Large intestine (tissue), 3 donors: ENCODE data around the gene TNC. TPM values are rescaled to one million over a fixed set of nuclear protein-coding genes. Genes with fewer than 3 reads are reported as not detected.
"Not testable (repeated sequence)": the region's sequence is repeated elsewhere in the genome, so short reads cannot be mapped to it uniquely, and the experiment has no call there.

Experiments used
- DNase-seq, 2 donors: peaks; one replicate each; pipeline versions ENCODE4 v3.0.0 to v3.0.0-alpha.2; 2013
- H3K27ac ChIP-seq: one replicate; pipeline ENCODE4 v1.5.1; 2013; ENCODE audit warnings: low read length
- H3K27me3 ChIP-seq: 2 replicates; pipeline ENCODE4 v1.6.1; 2013; ENCODE audit warnings: low read length; ENCODE audit not compliant: control insufficient read depth, insufficient read depth
- H3K36me3 ChIP-seq: 2 replicates; pipeline ENCODE4 v1.6.1; 2013; ENCODE audit warnings: low read length; ENCODE audit not compliant: control insufficient read depth, insufficient read depth
- H3K4me1 ChIP-seq: one replicate; pipeline ENCODE4 v1.6.1; 2013; ENCODE audit warnings: low read length; ENCODE audit not compliant: control insufficient read depth, insufficient read depth
- H3K4me3 ChIP-seq: one replicate; pipeline ENCODE4 v1.5.1; 2013; ENCODE audit warnings: low read length
- H3K9me3 ChIP-seq: one replicate; pipeline ENCODE4 v1.6.1; 2013; ENCODE audit warnings: mild to moderate bottlenecking, low read depth, low read length, moderate library complexity; ENCODE audit not compliant: control insufficient read depth
- WGBS: methylation state at CpG from one replicate; pipeline ENCODE4 v1.1.5; 2013; ENCODE audit warnings: low lambda C conversion rate; ENCODE audit not compliant: insufficient coverage; 5-methylcytosine and 5-hydroxymethylcytosine counted together
- polyA plus RNA-seq: library from polyadenylated mRNA; unstranded; fragments of 120-200 nt; gene quantifications from one replicate; pipeline ENCODE4 v1.2.1, GENCODE V29; 2013

Gene TNC
- polyA plus RNA-seq, 1 donor = 19.9 TPM

GRCh38 chr9:115135821-115136778 is 18.1 kb upstream of the TNC start:
- DNase-seq = no peak
- no CpG with 5 or more reads among the region's 8 CpGs for WGBS
- no peaks in the 10 kb centered on the region for H3K27me3 ChIP-seq
- H3K4me1 ChIP-seq = peaks cover 10% of the 10 kb centered on the region
- H3K36me3 ChIP-seq = no peaks in the 10 kb centered on the region
- H3K27ac ChIP-seq = no peak overlapping the region
- no peaks in the 10 kb centered on the region for H3K9me3 ChIP-seq
- H3K4me3 ChIP-seq = no peak overlapping the region

GRCh38 chr9:115134941-115135340 is 17.0 kb upstream of the TNC start:
- 100% methylated on average over 2 of the region's 4 CpGs for WGBS

GRCh38 chr9:115133649-115134048 is 15.7 kb upstream of the TNC start:
- Histone ChIP-seq H3K27ac (no peak overlapping the region), H3K27me3 (no peaks in the 10 kb centered on the region), H3K9me3 (no peaks in the 10 kb centered on the region), H3K36me3 (no peaks in the 10 kb centered on the region), H3K4me3 (no peak overlapping the region), H3K4me1 (peaks cover 10% of the 10 kb centered on the region)
- DNase-seq = no peak
- WGBS = no CpG with 5 or more reads among the region's 2 CpGs

More at GRCh38 chr9:115134941-115135340, 17.0 kb upstream of the TNC start:
- Histone ChIP-seq H3K4me3 (no peak overlapping the region), H3K9me3 (no peaks in the 10 kb centered on the region), H3K27ac (no peak overlapping the region), H3K36me3 (no peaks in the 10 kb centered on the region), H3K4me1 (peaks cover 10% of the 10 kb centered on the region), H3K27me3 (no peaks in the 10 kb centered on the region)
- DNase-seq = no peak

GRCh38 chr9:115132648-115133047 is 14.7 kb upstream of the TNC start:
- Histone ChIP-seq H3K27me3 (no peaks in the 10 kb centered on the region), H3K9me3 (no peaks in the 10 kb centered on the region), H3K4me3 (no peak overlapping the region), H3K4me1 (peaks cover 7% of the 10 kb centered on the region), H3K27ac (no peak overlapping the region), H3K36me3 (no peaks in the 10 kb centered on the region)
- no CpG with 5 or more reads among the region's 12 CpGs for WGBS
- no peak for DNase-seq

- no peak overlapping the region for H3K27ac ChIP-seq
These were observed 12.2 kb upstream of the TNC start for GRCh38 chr9:115130176-115130575.

GRCh38 chr9:115128726-115129125 is 10.8 kb upstream of the TNC start:
- not testable (repeated sequence) for H3K4me3 ChIP-seq, H3K36me3 ChIP-seq, H3K4me1 ChIP-seq, H3K27ac ChIP-seq, H3K27me3 ChIP-seq, H3K9me3 ChIP-seq, DNase-seq
- WGBS = 100% methylated on average over 1 of the region's 6 CpGs

More at GRCh38 chr9:115130176-115130575, 12.2 kb upstream of the TNC start:
- Histone ChIP-seq H3K27me3 (no peaks in the 10 kb centered on the region), H3K4me3 (no peak overlapping the region), H3K36me3 (no peaks in the 10 kb centered on the region), H3K4me1 (no peaks in the 10 kb centered on the region), H3K9me3 (no peaks in the 10 kb centered on the region)
- 80% methylated on average over 1 of the region's 3 CpGs for WGBS
- DNase-seq = no peak

- H3K4me1 ChIP-seq = no peaks in the 10 kb centered on the region
- no peak overlapping the region for H3K27ac ChIP-seq
- H3K4me3 ChIP-seq = no peak overlapping the region
- H3K9me3 ChIP-seq = no peaks in the 10 kb centered on the region
- DNase-seq = peak in 1 of 2 donors; percentile 24
- peaks cover 3% of the 10 kb centered on the region for H3K27me3 ChIP-seq
- WGBS = no CpG with 5 or more reads among the region's 4 CpGs
- no peaks in the 10 kb centered on the region for H3K36me3 ChIP-seq
These were observed 9.3 kb upstream of the TNC start for GRCh38 chr9:115127191-115127817.

GRCh38 chr9:115126404-115126803 is 8.4 kb upstream of the TNC start:
- WGBS = no CpG with 5 or more reads among the region's 2 CpGs
- DNase-seq = no peak
- Histone ChIP-seq H3K9me3 (no peaks in the 10 kb centered on the region), H3K27ac (no peak overlapping the region), H3K27me3 (peaks cover 3% of the 10 kb centered on the region), H3K4me3 (no peak overlapping the region), H3K36me3 (no peaks in the 10 kb centered on the region), H3K4me1 (no peaks in the 10 kb centered on the region)

- H3K27ac ChIP-seq = no peak overlapping the region
- no peak overlapping the region for H3K4me3 ChIP-seq
- no peaks in the 10 kb centered on the region for H3K36me3 ChIP-seq
- H3K27me3 ChIP-seq = peaks cover 20% of the 10 kb centered on the region
- H3K9me3 ChIP-seq = no peaks in the 10 kb centered on the region
- DNase-seq = no peak
- peaks cover 6% of the 10 kb centered on the region for H3K4me1 ChIP-seq
- WGBS = no CpG with 5 or more reads among the region's 5 CpGs
These were observed 5.0 kb upstream of the TNC start for GRCh38 chr9:115122937-115123336.

- Histone ChIP-seq H3K9me3 (no peaks in the 10 kb centered on the region), H3K4me3 (no peak overlapping the region), H3K36me3 (no peaks in the 10 kb centered on the region), H3K4me1 (peaks cover 6% of the 10 kb centered on the region), H3K27ac (no peak overlapping the region), H3K27me3 (peaks cover 36% of the 10 kb centered on the region)
- DNase-seq = no peak
These were observed 3.2 kb upstream of the TNC start for GRCh38 chr9:115121181-115121580.
